Activated CD4-positive, alpha-beta T cell treated with anti-CD3 and anti-CD28 coated beads, Interleukin-2, amount 10 ng/mL, durations not matched to agents 24 days and 14 days (primary cell): ENCODE results near the gene KLHL42. TPM values are rescaled to one million over a fixed set of nuclear protein-coding genes. Genes with fewer than 3 reads are reported as not detected.

Experiments used
- DNase-seq: peaks from one replicate; pipeline ENCODE4 v3.0.0; 2022
- H3K27ac Mint-ChIP-seq: one replicate; pipeline ENCODE4 v1.8.0; 2022; ENCODE audit warnings: mild to moderate bottlenecking, mixed read lengths
- H3K27me3 Mint-ChIP-seq: one replicate; pipeline ENCODE4 v1.8.0; 2022; ENCODE audit warnings: mixed read lengths
- H3K36me3 Mint-ChIP-seq: one replicate; pipeline ENCODE4 v1.8.0; 2022; ENCODE audit warnings: low read depth, mild to moderate bottlenecking, mixed read lengths
- H3K4me1 Mint-ChIP-seq: one replicate; pipeline ENCODE4 v1.8.0; 2021; ENCODE audit warnings: mixed read lengths
- H3K4me3 Mint-ChIP-seq: one replicate; pipeline ENCODE4 v1.8.0; 2022; ENCODE audit warnings: mild to moderate bottlenecking, moderate library complexity, mixed read lengths
- H3K9me3 Mint-ChIP-seq: one replicate; pipeline ENCODE4 v1.8.0; 2021; ENCODE audit warnings: mixed read lengths
- intact Hi-C: fragments of 100-400 bp; cut with micrococcal nuclease; formaldehyde crosslinking; loops from one replicate; pipeline ENCODE4 v1.15.1; 2023
- total RNA-seq: library from RNA; stranded (reverse); gene quantifications from 2 replicates; pipeline ENCODE4 v1.2.3, GENCODE V29; 2022

KLHL42 gene
- total RNA-seq, 1 donor from 2014 or later = 13.6 TPM

DNA sequence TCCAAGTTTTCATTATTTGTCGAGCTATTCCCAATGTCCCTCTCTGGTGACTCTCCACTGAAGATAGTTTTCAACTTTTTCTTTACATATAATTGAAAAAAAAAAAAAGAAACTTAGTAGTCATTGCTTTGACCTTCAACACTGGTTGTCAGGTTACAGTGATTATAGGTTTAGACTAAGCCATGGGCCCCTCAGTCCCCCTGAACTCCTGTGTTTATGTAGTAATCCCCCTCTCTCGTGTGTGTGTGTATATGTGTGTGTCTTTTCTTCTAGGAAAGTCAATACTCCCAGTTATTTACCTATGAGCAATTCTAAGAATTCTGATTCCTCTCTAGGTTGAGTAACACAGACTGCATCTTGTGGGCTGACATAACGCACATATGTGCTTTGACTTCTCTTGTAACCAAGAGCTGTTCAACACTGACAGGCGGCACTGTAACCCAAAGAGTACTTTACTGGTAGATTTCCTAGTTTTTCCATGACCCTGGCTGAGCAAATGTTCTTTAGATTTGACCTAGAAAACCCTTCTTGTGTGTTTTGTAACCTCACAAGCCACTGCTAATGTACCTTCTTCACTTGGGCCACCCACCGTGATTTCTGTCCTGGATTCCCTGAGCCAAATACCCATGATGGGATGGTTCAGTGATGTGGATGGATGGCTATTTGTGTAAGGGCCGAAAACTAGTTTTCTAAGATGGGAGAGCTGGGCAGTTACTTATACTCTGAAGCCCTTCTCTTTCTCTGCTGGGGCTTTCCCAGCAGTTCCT lies 15.0 kb downstream of the KLHL42 start:
- H3K4me3 Mint-ChIP-seq = no peak overlapping the region
- H3K27me3 Mint-ChIP-seq = no peaks in the 10 kb centered on the region
- no peak for DNase-seq
- H3K4me1 Mint-ChIP-seq = peaks cover 7% of the 10 kb centered on the region
- no peak overlapping the region for H3K27ac Mint-ChIP-seq
- H3K36me3 Mint-ChIP-seq = peaks cover 63% of the 10 kb centered on the region
- intact Hi-C loops = no loop called here
- H3K9me3 Mint-ChIP-seq = no peaks in the 10 kb centered on the region

DNA sequence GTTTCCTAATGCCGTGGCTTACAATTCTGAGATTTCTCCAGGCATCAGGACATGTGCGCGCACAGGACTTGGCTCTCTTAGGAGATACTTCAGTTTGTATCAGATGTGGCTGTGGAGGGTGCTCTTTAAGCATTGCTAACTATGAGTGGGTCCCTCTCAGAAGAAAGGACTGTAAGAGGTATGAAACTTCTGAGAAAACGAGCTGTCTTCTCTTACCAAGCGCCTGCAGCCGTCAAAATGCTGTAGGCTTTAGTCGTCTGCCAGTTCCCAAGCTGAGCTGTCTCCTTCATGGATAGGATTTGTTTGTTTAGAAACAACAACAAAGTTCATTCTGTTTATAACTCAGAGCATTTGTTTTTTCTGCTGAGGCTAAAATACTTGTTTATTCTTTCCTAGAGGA lies 16.1 kb downstream of the KLHL42 start:
- DNase-seq = no peak
- Mint-ChIP-seq H3K4me3 (no peak overlapping the region), H3K27ac (no peak overlapping the region), H3K9me3 (no peaks in the 10 kb centered on the region), H3K27me3 (no peaks in the 10 kb centered on the region), H3K36me3 (peaks cover 69% of the 10 kb centered on the region), H3K4me1 (peaks cover 18% of the 10 kb centered on the region)
- intact Hi-C loops = no loop called here

DNA sequence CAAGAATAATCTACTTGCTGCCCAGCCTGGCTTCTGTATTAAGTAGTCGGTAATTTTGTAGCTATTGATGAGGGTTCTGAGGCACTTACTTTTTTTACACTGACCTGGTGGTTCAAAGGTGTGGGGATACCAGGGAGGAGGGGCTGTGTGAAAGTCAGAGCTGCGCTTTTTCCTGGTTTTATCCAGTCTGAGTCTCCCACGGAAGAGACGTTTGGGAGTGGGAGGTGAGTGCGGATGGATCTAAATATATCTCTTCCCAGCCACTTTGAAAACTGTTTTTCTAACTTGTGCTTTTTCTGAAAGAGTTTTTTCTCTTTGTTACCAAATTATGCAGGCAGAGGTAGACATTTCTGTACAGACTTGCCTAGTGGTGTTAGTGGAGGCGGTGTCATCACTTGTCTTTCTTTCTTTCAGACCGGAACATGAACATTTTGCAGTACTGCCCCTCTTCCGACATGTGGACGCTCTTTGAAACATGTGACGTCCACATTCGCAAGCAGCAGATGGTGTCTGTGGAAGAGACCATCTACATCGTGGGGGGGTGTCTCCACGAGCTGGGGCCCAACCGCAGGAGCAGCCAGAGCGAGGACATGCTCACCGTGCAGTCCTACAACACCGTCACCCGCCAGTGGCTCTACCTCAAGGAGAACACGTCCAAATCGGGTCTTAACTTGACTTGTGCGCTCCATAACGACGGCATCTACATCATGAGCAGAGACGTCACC lies 17.4 kb downstream of the KLHL42 start:
- intact Hi-C loops = no loop called here
- no peak for DNase-seq
- peaks cover 62% of the 10 kb centered on the region for H3K36me3 Mint-ChIP-seq
- H3K9me3 Mint-ChIP-seq = no peaks in the 10 kb centered on the region
- no peaks in the 10 kb centered on the region for H3K27me3 Mint-ChIP-seq
- H3K27ac Mint-ChIP-seq = no peak overlapping the region
- peaks cover 28% of the 10 kb centered on the region for H3K4me1 Mint-ChIP-seq
- no peak overlapping the region for H3K4me3 Mint-ChIP-seq

DNA sequence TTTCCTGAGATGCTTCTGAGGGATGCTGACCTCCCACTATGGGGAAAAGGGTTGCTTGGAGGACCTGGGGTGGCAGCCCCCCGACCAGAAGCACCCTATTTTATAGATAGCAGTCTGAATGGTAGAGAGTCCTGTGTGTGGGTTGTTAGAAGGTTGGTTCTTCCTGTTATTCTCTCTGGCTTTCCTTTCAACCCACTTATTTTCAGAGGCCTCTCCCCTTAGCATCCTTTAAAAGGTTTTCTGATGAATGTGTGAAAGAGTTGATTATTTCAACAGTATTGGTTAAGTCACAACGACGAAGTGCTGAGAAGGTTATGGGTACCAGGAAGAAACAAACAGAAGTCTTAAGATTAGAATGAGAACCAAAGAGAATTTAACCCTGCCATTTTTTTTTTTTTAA lies 20.8 kb downstream of the KLHL42 start:
- H3K4me1 Mint-ChIP-seq = peaks cover 25% of the 10 kb centered on the region
- peak overlapping the region; percentile 37 for H3K4me3 Mint-ChIP-seq
- peak overlapping the region; percentile 84 for H3K27ac Mint-ChIP-seq
- DNase-seq = no peak
- intact Hi-C loops = loop anchor here (2.0 to 5.0 kb wide), 3 partner anchors 38 to 1301 kb away; partner anchors contain the start of gene BMAL2
- peaks cover under 1% of the 10 kb centered on the region for H3K27me3 Mint-ChIP-seq
- peaks cover 38% of the 10 kb centered on the region for H3K36me3 Mint-ChIP-seq
- no peaks in the 10 kb centered on the region for H3K9me3 Mint-ChIP-seq

DNA sequence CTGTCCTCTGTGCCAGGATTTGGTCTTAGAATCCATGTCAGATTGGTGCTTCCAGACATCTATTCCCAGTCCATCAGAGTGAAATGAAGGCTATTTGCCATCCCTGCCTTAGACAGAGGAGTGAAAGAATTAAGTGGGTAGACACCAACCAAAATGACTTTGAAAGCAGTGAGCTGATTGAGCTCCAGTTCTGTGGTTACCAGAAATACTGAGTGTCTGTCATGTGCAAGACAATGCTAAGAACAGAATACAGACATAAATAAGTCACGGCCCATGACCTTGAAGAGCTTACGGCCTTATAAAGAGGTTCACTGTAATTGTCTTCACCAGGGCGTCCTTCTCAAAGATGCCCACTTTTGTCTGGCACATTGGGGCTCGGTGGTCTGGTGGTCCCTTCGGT lies 21.6 kb downstream of the KLHL42 start:
- Mint-ChIP-seq H3K27ac (peak overlapping the region; percentile 84), H3K4me1 (peaks cover 30% of the 10 kb centered on the region), H3K36me3 (peaks cover 35% of the 10 kb centered on the region), H3K27me3 (peaks cover 5% of the 10 kb centered on the region), H3K9me3 (no peaks in the 10 kb centered on the region), H3K4me3 (no peak overlapping the region)
- intact Hi-C loops = loop anchor here (1.0 to 5.0 kb wide), 6 partner anchors 21 to 1301 kb away; partner anchors contain the start of genes BMAL2, KLHL42 and MANSC4
- DNase-seq = no peak

DNA sequence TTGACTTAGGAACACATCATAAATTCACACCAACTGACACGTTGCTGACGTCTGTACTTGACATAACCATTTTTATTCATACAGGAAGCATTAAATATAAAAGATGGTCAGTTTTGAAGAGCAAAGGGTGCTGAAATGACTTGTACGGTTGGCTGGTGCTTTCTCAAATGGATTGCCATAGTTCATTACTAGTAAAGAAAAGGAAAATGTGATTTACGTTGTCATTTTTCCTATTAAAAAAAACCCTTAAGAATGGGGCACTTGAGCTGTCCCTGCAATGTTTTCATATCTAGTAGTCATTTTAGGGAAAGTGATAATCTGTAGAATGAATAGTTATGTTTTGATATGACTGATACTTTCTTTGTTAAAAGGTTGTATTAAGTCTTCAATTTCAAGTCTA lies 22.5 kb downstream of the KLHL42 start:
- Mint-ChIP-seq H3K4me1 (peaks cover 36% of the 10 kb centered on the region), H3K9me3 (no peaks in the 10 kb centered on the region), H3K27ac (peak overlapping the region; percentile 72), H3K4me3 (no peak overlapping the region), H3K36me3 (peaks cover 27% of the 10 kb centered on the region), H3K27me3 (peaks cover 5% of the 10 kb centered on the region)
- intact Hi-C loops = loop anchor here (1.0 to 5.0 kb wide), 5 partner anchors 20 to 1300 kb away; partner anchors contain the start of genes BMAL2, KLHL42 and MANSC4
- no peak for DNase-seq

DNA sequence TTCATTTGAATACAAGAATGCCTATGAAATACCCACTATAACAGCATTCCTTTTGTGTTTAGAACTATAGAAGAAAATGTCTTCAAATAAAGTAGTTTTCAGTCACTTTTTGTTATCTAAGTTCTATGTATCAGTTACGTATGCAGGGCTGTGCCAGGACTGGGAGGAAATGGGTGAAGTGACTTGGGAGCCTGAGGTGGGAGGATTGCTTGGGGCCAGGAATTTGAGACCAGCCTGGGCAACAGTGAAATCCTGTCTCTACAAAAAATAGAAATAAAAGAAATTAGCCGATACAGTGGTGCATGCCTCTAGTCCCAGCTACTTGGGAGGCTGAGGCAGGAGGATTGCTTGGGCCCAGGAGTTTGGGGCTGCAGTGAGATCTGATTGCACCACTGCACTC lies 22.9 kb downstream of the KLHL42 start:
- DNase-seq = no peak
- intact Hi-C loops = loop anchor here (1.0 to 5.0 kb wide), 5 partner anchors 19 to 1299 kb away; partner anchors contain the start of genes BMAL2, KLHL42 and MANSC4
- H3K4me1 Mint-ChIP-seq = peaks cover 36% of the 10 kb centered on the region
- H3K27ac Mint-ChIP-seq = no peak overlapping the region
- no peaks in the 10 kb centered on the region for H3K9me3 Mint-ChIP-seq
- H3K27me3 Mint-ChIP-seq = peaks cover 5% of the 10 kb centered on the region
- H3K4me3 Mint-ChIP-seq = no peak overlapping the region
- peaks cover 23% of the 10 kb centered on the region for H3K36me3 Mint-ChIP-seq

DNA sequence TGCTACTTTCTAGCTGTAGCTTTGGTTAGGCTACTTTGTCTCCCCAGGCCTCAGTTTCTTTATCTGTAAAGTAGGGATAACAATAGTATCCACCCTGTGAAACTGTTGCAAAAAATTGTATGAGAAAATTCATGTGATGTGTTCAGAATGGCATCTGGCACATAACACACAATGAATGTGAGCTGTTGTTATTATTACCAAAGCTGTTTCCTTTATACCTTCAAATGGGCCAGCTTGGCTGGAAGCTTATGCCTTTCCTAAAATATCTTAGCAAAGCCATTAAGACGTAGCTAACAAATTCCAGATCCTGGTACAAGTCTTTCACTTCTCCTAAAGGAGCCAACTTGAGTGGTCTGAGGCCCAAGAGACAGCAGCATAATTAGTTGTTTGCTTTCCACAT lies 25.2 kb downstream of the KLHL42 start:
- Mint-ChIP-seq H3K36me3 (peaks cover 13% of the 10 kb centered on the region), H3K27ac (no peak overlapping the region), H3K4me3 (no peak overlapping the region), H3K9me3 (no peaks in the 10 kb centered on the region), H3K4me1 (peaks cover 34% of the 10 kb centered on the region), H3K27me3 (peaks cover 5% of the 10 kb centered on the region)
- no peak for DNase-seq
- intact Hi-C loops = no loop called here

DNA sequence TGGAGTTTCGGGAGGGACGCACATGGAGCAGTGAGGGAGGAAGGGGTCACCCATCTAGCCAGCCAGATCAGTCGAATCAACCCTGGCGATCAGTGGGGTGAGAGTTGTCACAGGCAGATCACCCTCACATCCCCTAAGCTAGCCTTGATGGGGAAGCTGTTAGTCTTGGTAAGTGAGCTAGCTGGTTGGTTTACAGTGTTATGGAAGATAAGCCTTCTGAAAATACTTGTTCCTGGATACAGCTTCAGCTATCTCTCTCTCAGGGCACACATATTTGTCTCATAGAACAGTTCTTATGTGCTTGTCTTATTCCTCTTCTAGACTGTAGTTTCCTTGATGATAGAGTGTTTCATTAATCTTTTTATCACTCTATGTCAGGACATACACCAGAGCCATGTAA lies 26.2 kb downstream of the KLHL42 start:
- Mint-ChIP-seq H3K4me1 (peaks cover 24% of the 10 kb centered on the region), H3K27me3 (peaks cover 6% of the 10 kb centered on the region), H3K9me3 (no peaks in the 10 kb centered on the region), H3K36me3 (peaks cover 3% of the 10 kb centered on the region), H3K27ac (no peak overlapping the region), H3K4me3 (no peak overlapping the region)
- DNase-seq = no peak
- intact Hi-C loops = no loop called here

DNA sequence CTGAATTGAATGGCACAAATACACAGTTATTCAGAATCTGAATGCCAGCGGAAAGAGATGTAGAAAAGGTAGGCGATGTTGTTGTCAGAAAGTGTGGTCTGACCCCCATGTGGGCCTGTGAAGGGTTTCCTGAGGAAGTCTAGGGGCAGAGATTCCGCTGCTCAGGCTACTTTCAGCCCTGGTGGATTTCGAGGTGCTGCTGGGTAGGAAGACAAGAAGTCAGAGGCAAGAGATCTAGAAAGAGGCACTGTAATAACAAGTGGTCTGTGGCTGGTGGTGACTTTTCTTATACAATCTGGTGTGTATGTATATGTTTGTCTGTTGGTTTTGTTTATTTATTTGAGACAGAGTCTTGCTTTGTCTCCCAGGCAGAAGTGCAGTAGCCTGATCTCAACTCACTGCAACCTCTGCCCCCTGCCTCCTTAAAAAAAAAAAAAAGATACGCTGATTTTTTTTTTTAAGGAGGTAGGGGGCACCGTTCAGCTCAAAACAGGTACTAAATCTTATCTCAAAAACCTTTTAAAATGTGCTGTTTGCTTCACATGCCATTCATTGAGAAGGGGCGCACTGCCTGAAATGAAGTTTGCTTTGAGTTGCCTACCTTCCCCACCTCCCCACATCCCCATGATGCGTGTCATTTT lies 27.1 kb downstream of the KLHL42 start:
- peaks cover 17% of the 10 kb centered on the region for H3K4me1 Mint-ChIP-seq
- no peaks in the 10 kb centered on the region for H3K36me3 Mint-ChIP-seq
- H3K9me3 Mint-ChIP-seq = no peaks in the 10 kb centered on the region
- H3K4me3 Mint-ChIP-seq = peak overlapping the region; percentile 3
- H3K27ac Mint-ChIP-seq = peak overlapping the region; percentile 43
- DNase-seq = peak; percentile 65
- peaks cover 10% of the 10 kb centered on the region for H3K27me3 Mint-ChIP-seq
- intact Hi-C loops = loop anchor here (1.0 kb wide), 1 partner anchor 15 kb away; no protein-coding TSS in a partner anchor

DNA sequence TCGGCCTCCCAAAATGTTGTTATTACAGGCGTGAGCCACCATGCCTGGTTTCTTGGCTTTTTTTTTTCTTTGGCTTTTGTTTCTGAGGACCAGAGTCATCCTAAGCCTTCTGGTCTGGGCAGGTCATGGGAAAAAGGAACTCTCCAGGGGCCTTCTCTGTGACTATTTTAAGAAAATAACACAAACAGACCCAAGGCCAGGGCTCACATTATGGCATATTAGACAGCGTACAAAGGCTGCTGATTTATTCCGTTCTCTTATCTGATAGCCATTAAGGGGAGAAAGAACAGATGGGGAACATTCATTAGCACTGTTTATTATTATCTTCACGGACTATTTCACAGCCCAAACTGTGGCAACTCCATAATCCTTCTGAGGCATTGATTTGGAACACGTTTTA lies 28.8 kb downstream of the KLHL42 start:
- H3K27ac Mint-ChIP-seq = no peak overlapping the region

DNA sequence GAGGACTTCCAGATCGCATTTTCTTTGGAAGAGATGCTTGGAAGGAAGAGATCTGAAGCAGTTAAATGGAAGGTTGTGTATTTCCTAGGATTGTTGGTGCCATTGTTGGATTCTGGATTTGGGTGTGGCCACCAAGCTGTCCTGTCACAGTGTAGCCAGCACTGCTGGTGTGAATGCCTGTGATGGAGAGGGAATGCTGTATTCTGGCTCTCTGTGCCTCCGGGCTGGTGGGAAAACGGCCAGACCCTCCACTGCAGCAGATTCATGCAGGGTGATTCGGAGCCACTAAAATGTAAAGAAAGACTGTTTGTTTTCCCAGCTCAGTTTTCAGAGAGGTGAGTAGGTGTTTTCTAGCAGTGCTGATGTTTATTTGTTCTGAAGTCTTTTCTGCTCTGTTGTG lies 30.7 kb downstream of the KLHL42 start:
- DNase-seq = no peak
- Mint-ChIP-seq H3K36me3 (no peaks in the 10 kb centered on the region), H3K4me3 (no peak overlapping the region), H3K27me3 (peaks cover 17% of the 10 kb centered on the region), H3K4me1 (peaks cover 19% of the 10 kb centered on the region), H3K9me3 (no peaks in the 10 kb centered on the region), H3K27ac (no peak overlapping the region)
- intact Hi-C loops = no loop called here

More for the DNA sequence above, 28.8 kb downstream of the KLHL42 start:
- peaks cover 12% of the 10 kb centered on the region for H3K4me1 Mint-ChIP-seq
- H3K27me3 Mint-ChIP-seq = peaks cover 14% of the 10 kb centered on the region
- H3K9me3 Mint-ChIP-seq = no peaks in the 10 kb centered on the region
- DNase-seq = no peak
- no peak overlapping the region for H3K4me3 Mint-ChIP-seq
- no peaks in the 10 kb centered on the region for H3K36me3 Mint-ChIP-seq
- intact Hi-C loops = no loop called here

DNA sequence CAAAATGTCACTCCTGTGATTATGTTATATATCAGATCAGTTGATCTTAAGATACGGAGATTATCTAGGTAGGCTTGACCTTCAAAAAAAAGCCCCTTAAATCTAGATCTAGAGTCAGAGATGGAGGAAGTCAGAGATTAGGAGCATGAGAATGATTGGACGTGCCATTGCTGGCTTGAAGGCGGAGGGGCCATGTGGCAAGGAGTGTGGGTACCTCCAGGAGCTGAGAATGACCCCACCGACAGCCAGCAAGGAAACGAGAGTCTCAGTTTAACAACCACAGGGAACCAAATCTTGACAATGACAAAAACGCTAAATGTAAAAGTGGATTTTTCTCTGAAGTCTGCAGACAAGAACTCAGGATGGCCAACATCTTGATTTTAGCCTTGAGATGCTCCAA lies 32.5 kb downstream of the KLHL42 start:
- Mint-ChIP-seq H3K9me3 (no peaks in the 10 kb centered on the region), H3K4me1 (peaks cover 11% of the 10 kb centered on the region), H3K4me3 (no peak overlapping the region), H3K27me3 (peaks cover 20% of the 10 kb centered on the region), H3K27ac (no peak overlapping the region), H3K36me3 (no peaks in the 10 kb centered on the region)
- DNase-seq = no peak
- intact Hi-C loops = no loop called here

DNA sequence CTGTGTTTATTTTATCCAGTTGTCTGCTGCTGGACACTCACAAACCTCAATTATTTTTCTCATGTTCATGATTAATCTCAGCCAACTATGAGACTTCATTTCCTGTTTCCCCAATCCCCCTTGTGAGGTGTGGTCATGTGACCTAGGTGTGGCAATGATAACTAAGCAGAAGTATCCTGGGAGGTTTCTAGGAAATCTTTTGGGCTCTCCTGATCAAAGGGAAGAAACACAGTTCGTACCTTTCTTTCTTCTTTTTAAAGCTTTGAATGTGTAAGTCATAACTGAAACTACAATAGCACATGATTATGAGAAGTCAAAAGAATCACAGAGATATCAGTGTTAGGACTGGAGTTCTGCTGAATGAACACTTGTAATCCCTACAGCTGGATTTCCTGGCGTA lies 34.4 kb downstream of the KLHL42 start:
- H3K9me3 Mint-ChIP-seq = no peaks in the 10 kb centered on the region
- intact Hi-C loops = no loop called here
- H3K27me3 Mint-ChIP-seq = peaks cover 35% of the 10 kb centered on the region
- no peaks in the 10 kb centered on the region for H3K36me3 Mint-ChIP-seq
- H3K4me1 Mint-ChIP-seq = peaks cover 16% of the 10 kb centered on the region
- no peak for DNase-seq
- no peak overlapping the region for H3K4me3 Mint-ChIP-seq
- no peak overlapping the region for H3K27ac Mint-ChIP-seq
